ENCODE data around the gene NFKBIZ.

DNA sequence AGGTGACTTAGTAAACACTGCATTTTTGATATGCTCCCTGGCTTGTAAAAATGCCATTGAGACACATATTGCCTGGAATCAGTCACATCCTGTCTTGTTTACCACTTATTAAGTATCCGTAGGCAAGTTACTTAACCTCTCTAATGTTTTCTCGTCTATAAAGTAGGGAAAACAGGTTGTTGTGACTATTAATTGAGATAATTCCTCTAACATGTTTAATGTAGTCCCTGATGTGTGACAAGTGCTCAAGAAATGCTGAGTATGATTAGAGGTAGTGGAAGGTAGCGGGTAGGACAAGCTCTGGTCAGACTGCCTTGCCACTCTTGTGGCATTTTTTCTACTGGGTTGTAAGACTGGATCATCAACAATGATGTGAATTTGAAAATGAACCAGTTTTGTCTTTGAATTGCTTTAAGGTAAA lies 54.1 kb downstream of the NFKBIZ start:
- TF ChIP-seq, protein P1, sequence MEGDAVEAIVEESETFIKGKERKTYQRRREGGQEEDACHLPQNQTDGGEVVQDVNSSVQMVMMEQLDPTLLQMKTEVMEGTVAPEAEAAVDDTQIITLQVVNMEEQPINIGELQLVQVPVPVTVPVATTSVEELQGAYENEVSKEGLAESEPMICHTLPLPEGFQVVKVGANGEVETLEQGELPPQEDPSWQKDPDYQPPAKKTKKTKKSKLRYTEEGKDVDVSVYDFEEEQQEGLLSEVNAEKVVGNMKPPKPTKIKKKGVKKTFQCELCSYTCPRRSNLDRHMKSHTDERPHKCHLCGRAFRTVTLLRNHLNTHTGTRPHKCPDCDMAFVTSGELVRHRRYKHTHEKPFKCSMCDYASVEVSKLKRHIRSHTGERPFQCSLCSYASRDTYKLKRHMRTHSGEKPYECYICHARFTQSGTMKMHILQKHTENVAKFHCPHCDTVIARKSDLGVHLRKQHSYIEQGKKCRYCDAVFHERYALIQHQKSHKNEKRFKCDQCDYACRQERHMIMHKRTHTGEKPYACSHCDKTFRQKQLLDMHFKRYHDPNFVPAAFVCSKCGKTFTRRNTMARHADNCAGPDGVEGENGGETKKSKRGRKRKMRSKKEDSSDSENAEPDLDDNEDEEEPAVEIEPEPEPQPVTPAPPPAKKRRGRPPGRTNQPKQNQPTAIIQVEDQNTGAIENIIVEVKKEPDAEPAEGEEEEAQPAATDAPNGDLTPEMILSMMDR (IDR thresholded peaks at IDR 0.05) = no peak
- TF ChIP-seq POLR2A (IDR thresholded peaks at IDR 0.05) = no peak
